NCI-H345 (cell line): ENCODE measurements around the gene BRICD5.
"Not testable (repeated sequence)": the region's sequence is repeated elsewhere in the genome, so short reads cannot be mapped to it uniquely, and the experiment has no call there.

Source experiments
- DNase-seq: peaks from one replicate; lab custom pipeline; 2025; lab: John Stamatoyannopoulos, UW

Gene BRICD5

DNA sequence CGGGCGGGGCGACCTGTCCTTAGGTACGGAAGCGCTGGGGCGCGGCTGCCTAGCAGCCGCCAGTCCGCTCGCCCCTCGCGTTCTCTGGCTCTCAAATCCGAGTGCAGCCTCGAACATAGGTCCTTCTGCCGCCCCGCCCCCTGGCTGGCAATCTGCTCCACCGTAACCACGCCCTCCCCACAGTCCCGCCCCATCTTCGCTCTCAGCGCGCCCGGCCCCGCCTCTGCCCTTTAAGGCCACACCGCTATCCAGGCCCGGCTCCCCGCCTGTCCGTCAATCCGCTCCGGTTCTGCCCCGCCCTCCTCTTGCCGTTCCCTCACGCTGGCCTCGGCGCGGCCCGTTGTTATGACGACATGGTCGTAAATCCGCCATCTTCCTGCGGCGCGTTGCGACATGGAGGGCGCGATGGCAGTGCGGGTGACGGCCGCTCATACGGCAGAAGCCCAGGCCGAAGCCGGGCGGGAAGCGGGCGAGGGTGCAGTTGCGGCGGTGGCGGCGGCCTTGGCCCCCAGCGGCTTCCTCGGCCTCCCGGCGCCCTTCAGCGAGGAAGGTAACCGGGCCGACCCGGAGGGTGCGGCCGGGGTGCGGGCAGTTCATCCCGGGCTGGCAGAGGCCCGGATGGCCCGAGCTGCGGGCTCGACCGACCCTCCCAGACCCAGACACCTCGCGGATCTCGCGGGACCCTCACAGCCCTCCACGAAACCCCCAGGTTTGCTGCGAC, 12.7 kb upstream of the BRICD5 start, which contains the start of gene E4F1:
Gene E4F1 (plus strand): TSS at position 371 of the 721 bp plus-strand sequence. CDS start 23 bp downstream, at position 394.
- peak; percentile 99 for DNase-seq

DNA sequence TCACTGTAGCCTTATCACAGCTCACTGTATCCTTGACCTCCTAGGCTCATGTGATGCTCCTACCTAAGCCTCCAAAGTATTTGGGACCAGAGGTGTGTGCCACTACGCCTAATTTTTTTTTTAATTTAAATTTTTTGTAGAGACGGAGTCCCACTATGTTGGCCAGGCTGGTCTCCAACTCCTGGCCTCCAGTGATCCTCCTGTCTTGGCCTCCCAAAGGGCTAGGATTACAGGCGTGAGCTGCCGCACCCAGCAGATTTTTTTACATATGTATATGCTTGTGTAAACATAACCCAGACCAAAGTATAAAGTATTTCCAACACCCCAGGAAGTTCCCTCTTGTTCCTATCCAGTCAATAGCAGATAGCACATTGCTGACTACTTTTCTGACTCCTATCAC, 5.7 kb upstream of the BRICD5 start:
- no peak for DNase-seq

DNA sequence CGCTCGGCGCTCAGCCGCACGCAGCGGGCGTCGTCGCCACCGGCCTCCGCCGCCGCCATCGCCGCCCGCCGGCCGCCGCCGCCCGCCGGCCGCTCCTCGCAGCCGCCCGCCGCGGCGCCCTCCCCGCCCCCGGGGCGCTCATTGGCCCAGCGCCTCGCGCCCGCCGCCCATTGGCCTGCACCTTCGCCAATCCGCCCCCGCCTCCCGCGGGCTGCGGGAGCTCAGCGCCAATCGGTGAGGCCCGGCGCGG, 4.0 kb upstream of the BRICD5 start, which contains the start of gene PGP:
Gene PGP (minus strand): TSS at position 122 of the 250 bp plus-strand sequence. CDS start 63 bp downstream, at position 59.
- no peak for DNase-seq

GRCh38 chr16:2213817-2214718, 3.4 kb upstream of the BRICD5 start:
- DNase-seq: no peak

DNA sequence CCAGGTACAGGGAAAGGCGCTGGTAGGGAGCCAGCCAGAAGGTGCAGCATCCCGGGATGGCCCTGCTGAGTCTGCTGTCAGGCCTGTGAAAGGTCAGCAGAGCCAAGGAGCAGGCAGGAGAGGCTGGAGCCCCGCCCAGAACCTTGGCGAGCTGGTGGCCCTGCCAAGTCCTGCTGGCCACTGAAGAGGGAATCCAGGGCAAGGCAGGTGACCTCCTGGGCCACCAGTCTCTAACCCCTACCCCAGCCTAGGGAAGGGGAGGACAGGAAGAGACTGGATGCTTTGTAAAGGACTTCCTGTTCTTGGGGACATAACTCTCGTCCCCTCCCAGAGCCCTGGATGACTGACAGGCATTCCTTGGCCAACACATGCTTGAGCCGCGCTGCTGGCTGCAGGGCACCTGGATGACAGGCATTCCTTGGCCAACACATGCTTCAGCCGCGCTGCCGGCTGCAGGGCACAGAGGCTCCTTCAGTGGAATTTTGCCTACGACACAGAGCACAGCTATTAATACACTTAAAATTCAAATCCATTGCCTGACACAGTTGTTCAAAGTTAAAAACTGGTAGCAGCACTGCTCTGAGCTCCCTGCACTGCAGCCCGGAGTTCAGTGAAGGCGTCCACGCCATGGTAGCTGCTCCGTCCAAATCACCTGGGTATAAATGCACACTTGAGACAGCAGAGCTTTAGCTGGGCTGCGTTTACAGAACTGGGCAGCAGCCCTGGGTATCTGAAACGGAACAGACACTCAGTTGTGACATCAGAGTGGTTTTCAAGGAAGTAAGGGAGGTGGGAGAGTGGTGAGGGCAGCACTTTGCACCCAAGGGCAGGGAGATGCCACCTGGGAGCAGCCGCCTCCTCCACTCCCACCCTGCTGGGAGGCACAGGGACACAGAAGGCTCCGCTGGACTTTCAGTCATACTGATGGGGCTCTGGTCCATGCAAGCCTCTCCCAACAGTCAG, 2.0 kb upstream of the BRICD5 start:
- DNase-seq: no peak

- no peak for DNase-seq
Observed at GRCh38 chr16:2211923-2212347, 1.3 kb upstream of the BRICD5 start.

- no peak for DNase-seq
Observed at GRCh38 chr16:2210009-2210332, 692 bp downstream of the BRICD5 start.

- no peak for DNase-seq
Observed at GRCh38 chr16:2209258-2210008, 1.2 kb downstream of the BRICD5 start.

DNA sequence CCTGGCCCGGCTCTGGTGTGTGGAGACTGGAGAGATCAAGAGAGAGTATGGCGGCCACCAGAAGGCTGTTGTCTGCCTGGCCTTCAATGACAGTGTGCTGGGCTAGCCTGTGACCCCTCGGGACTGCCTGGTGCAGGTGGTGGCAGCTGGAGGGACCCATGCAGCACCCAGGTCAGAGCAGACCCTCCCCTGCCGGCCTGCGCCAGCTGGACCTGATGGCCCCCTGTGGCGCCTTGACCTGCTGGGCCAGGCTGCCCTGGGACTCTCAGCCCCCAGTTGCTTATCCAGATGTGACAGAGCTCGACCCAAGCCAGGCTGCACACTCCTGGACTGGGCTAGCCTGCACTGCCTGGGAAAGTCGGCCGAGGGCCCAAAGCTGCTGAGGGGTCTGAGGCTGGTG, 1.9 kb downstream of the BRICD5 start:
- DNase-seq: no peak

GRCh38 chr16:2208308-2208707, 2.4 kb downstream of the BRICD5 start:
- peak; percentile 89 for DNase-seq

DNA sequence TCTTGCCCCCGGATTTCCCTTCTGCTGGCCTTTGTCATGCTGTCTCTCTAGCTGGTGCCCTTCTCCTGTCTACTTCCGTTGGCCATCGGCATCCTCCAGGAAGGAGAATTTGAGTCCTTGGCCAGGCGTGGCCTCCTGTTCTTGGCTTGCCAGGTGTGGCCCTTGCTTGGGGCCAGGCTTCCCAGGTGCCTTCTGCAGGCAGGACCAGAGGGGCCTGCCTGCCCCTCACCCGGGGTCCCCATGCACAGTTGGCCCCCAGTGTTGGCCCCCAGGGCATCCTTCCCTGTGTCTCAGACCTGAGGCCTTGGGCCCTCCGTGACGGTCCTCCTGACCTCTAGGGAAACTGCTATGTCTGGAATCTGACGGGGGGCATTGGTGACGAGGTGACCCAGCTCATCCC, 2.8 kb downstream of the BRICD5 start:
- DNase-seq: no peak

- peak; percentile 46 for DNase-seq
Observed at GRCh38 chr16:2206780-2207433, 3.8 kb downstream of the BRICD5 start.

DNA sequence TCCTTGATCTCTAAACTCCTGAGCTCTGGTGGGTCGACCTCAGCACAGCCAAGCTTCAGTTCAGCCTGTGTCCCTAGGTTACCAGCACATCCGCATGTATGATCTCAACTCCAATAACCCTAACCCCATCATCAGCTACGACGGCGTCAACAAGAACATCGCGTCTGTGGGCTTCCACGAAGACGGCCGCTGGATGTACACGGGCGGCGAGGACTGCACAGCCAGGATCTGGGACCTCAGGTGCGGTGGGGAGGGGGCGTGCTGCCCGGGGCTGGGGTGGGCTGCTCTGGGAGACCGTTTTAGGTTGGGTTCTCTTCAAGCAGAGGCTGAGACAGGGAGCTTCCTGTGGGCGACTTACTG, 4.3 kb downstream of the BRICD5 start:
- DNase-seq: no peak

GRCh38 chr16:2205967-2206313, 4.7 kb downstream of the BRICD5 start:
- DNase-seq: no peak

- peak; percentile 85 for DNase-seq
Observed at GRCh38 chr16:2205104-2205966, 5.3 kb downstream of the BRICD5 start, which contains the start of gene MLST8. TSS of gene MLST8 (plus strand) at chr16:2205454. CDS start at chr16:2206086, 632 bp downstream.

DNA sequence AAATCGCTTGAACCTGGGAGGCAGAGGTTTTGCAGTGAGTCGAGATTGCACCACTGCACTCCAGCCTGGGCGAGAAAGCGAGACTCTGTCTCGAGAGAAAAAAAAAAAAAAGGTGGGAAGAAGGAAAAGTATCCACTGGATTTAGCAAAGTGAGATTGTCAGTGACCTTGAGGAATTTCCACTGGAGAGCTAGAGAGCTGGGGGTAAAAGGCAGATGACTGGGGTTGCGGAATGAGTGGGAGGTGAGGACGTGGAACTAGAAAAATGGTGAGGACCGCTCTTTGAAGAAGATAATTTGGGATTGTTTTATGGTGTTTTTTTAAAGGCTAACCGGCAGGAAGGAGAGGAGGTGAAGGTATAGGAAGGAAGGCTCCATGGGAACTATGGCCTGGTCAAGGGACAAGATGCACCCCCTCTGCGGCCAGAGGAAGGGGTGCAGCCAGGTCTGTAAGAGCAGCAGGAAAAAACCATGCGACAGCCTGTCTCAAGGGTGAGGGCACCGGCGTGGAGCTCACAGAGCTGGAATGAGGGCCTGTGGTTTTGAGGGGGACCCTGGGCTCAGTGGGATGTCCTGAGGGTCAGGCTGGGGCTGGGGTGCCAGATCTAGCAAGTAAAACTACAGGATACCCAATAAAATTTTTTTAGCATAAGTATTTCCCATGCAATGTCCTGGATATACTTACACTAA, 6.1 kb downstream of the BRICD5 start:
- no peak for DNase-seq

- DNase-seq: not testable (repeated sequence)
Observed at GRCh38 chr16:2203119-2203688, 7.5 kb downstream of the BRICD5 start.

GRCh38 chr16:2200313-2200712, 10.3 kb downstream of the BRICD5 start:
- no peak for DNase-seq

DNA sequence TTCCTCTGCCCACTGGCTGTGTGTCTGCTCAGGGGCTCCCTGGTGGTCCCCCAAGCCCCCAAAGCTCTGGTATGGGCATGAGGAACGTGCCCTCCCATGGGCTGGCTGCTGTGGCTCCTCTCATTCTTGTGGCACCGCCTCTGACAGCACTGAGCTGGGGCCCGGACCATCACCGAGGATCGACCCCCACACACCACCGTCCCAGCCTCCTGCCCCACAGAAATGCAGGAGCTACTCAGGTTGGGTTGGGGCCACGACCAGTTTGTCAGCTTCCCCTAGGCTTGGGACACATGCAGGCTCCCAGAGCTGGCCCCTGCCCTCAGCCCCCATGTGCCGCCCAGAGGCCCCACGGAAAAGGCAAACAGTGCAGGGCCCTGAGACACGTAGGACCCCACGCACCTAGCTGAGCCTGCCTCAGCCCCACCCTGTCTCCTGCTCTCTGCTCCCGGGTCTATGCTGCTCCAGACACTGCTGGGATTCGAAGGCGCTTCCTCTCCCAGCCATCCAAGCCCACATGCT, 11.0 kb downstream of the BRICD5 start:
- no peak for DNase-seq
